AG04449 (cell line): ENCODE data around the gene GRID1.

Experiments
- CTCF ChIA-PET: fragments of 350-600 bp; formaldehyde crosslinking; extraction: SDS; loops from one replicate; lab custom pipeline; 2021; ENCODE audit warnings: antibody characterized with exemption; lab: Yijun Ruan, JAX
- POLR2A ChIA-PET: fragments of 400-600, 350-600 bp; formaldehyde crosslinking; extraction: SDS; loops from one replicate; lab custom pipeline; 2020; ENCODE audit warnings: antibody characterized with exemption, inconsistent platforms; lab: Yijun Ruan, JAX
- DNase-seq: peaks from one replicate; pipeline ENCODE4 v3.0.0-alpha.2; 2010; ENCODE audit warnings: low read depth, low spot score
- H3K4me3 ChIP-seq: 2 replicates; pipeline ENCODE4 v1.5.1; 2011; ENCODE audit warnings: low read depth, mild to moderate bottlenecking, control low read depth, low read length
- CTCF ChIP-seq: IDR thresholded peaks from one replicate; pipeline ENCODE4 v1.5.1; 2011; ENCODE audit warnings: mild to moderate bottlenecking, moderate library complexity, low read length, control low read depth, inconsistent platforms; ENCODE audit not compliant: insufficient read depth; ENCODE audit errors: missing control alignments

The GRID1 gene

DNA sequence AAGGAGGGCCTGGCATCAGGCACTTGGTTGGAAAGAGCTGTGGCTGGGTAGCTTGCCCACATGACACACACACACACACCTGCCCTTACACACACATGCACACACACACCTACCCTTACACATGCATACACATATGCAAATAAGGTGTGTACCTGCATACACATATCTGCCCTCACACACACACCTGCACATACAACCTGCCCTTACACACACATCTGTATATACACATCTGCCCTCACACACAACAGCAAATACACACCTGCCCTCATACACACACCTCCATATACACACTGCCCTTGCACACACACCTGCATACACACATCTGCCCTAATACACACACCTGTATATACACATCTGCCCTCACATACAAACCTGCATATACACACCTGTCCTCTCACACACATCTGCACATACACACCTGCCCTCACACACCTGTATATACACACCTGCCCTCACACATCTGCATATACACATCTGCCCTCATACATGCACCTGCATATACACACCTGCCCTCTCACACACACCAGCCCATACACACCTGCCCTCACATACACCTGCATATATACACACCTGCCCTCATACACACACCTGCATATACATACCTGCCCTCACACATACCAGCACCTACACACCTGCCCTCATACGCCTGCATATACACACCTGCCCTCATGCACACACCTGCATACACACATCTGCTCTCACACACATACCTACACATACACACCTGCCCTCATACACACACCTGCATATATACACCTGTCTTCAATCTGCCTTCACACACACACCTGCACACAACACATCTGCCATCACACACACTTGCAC, 82.9 kb downstream of the GRID1 start:
- DNase-seq, result no peak
- no peak overlapping the region for H3K4me3 ChIP-seq
- TF ChIP-seq CTCF, result no peak
- ChIA-PET CTCF (no interaction called here), POLR2A (no interaction called here)

DNA sequence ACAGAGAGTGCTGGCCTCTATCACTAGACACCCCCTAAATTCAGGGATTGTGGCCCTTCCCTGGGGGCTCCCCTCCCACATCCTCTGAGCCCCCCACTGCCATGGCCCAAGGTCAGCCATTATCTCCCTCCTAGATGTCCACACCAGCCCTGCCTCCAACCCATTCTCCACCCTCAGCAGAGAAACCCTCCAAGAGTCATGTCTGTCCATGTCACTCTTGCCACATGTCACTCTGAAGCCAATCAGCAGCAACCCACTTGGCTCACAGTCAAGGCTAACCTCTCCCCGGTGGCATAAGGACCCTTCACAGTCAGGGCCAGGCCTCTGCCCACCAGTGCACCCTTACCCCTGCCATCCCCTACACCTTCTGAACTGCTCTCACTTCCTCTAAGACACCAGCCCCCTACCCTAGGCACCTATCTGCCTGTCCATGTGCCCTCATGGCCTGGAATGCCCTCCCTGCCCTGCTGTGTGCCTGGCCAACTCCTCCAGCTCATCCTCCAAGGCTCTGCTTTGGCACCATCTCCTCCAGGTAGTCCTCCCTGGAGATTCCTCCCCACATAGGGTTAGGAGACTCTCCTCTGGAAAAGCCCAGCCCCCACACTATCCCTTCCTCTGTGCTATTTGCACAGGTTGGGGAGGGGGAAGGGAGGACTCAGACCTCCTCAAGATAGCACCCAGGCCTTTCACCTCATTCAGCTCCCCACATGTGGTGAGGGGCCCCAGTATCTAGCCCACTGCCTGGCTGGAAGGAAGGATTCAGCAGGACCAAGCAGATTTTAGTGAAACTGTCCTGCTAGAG, 83.7 kb downstream of the GRID1 start:
- no peak overlapping the region for H3K4me3 ChIP-seq
- ChIA-PET POLR2A (no interaction called here), CTCF (no interaction called here)
- DNase-seq, result no peak
- no peak for TF ChIP-seq CTCF

GRCh38 chr10:86281396-86281795, 85.2 kb downstream of the GRID1 start:
- POLR2A ChIA-PET, result no interaction called here
- CTCF ChIA-PET, result no interaction called here
- TF ChIP-seq CTCF, result no peak
- DNase-seq, result no peak
- H3K4me3 ChIP-seq, result no peak overlapping the region

DNA sequence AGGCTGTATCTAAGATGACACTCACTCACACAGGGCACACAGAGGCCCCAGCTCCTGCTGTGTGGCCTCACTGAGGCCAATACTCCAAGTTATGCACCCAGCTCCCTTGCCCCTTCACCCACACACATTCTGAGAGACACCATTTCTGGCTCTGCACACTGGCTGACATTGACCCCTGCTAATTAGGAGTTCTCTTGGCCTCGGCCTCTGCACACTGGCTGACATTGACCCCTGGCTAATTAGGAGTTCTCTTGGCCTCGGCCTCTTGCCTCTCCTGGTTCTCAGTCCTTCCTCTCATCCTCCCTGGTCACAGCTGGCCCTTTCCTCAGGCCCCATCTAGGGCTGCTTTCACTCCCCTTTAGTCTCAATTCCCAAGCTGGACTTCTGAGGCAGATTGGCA, 97.3 kb downstream of the GRID1 start:
- ChIA-PET POLR2A (no interaction called here), CTCF (no interaction called here)
- no peak for DNase-seq

DNA sequence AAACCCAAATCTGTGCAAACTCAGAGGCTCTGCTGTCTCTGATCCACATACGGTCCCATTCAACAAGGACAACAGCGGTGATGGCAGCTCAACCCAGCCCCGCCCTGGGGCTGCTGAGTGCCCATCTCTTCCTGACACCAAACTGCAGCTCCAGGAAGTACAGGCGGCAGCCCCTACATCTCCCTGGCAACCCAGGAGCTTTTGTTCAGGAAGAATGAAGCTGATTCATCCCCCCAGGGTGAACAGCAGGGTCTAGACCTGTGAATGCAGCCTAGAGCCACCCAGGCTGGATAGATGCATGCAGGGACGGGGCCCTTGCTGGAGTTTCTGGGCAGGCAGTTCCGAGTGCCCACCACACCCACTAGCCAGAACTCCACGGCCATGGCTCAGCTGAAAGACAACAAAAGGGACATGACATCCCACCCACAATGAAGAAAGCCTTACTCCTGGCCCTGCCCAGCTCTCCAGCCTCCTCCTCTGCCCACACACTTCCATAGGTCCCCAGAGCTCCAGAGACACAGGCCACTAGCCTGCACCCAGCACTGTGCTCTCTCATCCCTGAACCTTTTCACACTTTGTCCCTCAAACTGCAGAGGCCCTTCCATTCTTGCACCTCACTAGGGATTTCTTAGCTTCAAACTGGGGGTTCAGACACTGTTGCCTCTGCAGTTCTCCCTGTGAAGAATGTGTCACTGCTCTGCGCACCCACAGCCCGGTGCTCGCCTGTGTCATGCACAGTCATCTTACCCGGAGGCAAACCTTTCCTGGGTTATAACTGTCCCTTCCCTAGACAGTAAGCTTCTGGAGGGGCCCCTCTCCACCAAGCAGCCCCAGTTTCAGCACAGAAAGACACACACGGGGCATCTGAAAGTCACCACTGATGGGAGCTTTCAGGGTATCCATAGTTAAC, 99.1 kb downstream of the GRID1 start:
- H3K4me3 ChIP-seq, result no peak overlapping the region
- DNase-seq, result no peak
- CTCF ChIA-PET, result no interaction called here
- POLR2A ChIA-PET, result no interaction called here
- TF ChIP-seq CTCF, result no peak

More for the DNA sequence above, 97.3 kb downstream of the GRID1 start:
- no peak overlapping the region for H3K4me3 ChIP-seq
- TF ChIP-seq CTCF, result no peak
